Esophagus squamous epithelium (tissue), 5 donors: ENCODE measurements around the gene IBTK. TPM values are rescaled to one million over a fixed set of nuclear protein-coding genes. Genes with fewer than 3 reads are reported as not detected.
"Not testable (repeated sequence)": the region's sequence is repeated elsewhere in the genome, so short reads cannot be mapped to it uniquely, and the experiment has no call there.

ENCODE experiments used
- DNase-seq: peaks from one replicate; lab custom pipeline; 2025; lab: John Stamatoyannopoulos, UW
- H3K27ac ChIP-seq, 4 donors: fragments of 200-600 bp; sonication (generic); one replicate each; pipeline ENCODE4 v1.5.1; 2016 to 2019; ENCODE audit warnings: mild to moderate bottlenecking in 1 of 4
- H3K27me3 ChIP-seq, 4 donors: fragments of 200-600 bp; sonication (generic); 1 replicate in 3 of 4; 2 replicates in 1 of 4; pipeline versions ENCODE4 v1.5.1 to v1.6.0; 2017 to 2021; ENCODE audit warnings: antibody characterized with exemption in 1 of 4
- H3K36me3 ChIP-seq, 3 donors: fragments of 200-600 bp; sonication (generic); one replicate each; pipeline ENCODE4 v1.5.1; 2016 to 2019
- H3K4me1 ChIP-seq, 3 donors: fragments of 200-600 bp; sonication (generic); one replicate each; pipeline ENCODE4 v1.5.1; 2017 to 2019
- H3K4me3 ChIP-seq, 4 donors: fragments of 200-600 bp; sonication (generic); 1 replicate in 3 of 4; 2 replicates in 1 of 4; pipeline ENCODE4 v1.5.1; 2016 to 2019; ENCODE audit warnings: mild to moderate bottlenecking in 2 of 4, moderate library complexity in 1 of 4
- H3K9me3 ChIP-seq, 3 donors: fragments of 200-600 bp; sonication (generic); one replicate each; pipeline ENCODE4 v1.5.1; 2016 to 2019
- POLR2A ChIP-seq, 4 donors: fragments of 450-650 bp; IDR thresholded peaks; one replicate each; pipeline ENCODE4 v1.6.1; 2017; ENCODE audit warnings: antibody characterized with exemption in 4 of 4, mild to moderate bottlenecking in 4 of 4, moderate library complexity in 3 of 4
- WGBS, 2 donors: methylation state at CpG; one replicate each; pipeline ENCODE4 v1.1.5; 2018; 5-methylcytosine and 5-hydroxymethylcytosine counted together
- intact Hi-C: fragments of 100-400 bp; cut with DNase I; formaldehyde crosslinking; loops from one replicate; pipeline ENCODE4 v1.15.0; 2022
- small RNA-seq, 4 donors: library from RNA; depleted of rRNA; stranded (forward); fragments of <200 nt; gene quantifications; one replicate each; pipeline ENCODE3, GENCODE V24; 2016
- total RNA-seq, 4 donors: library from RNA; depleted of rRNA; stranded (reverse); fragments of >200 nt; gene quantifications; one replicate each; pipeline ENCODE4 v1.1.0, GENCODE V29; 2016
- TF ChIP-seq, protein P1 (sequence below), 6 experiments: fragments of 450-650 bp in 4 of 6; fragments of 200-600 bp in 2 of 6; sonication (generic) in 2 of 6; IDR thresholded peaks; one replicate each; pipeline ENCODE4 v1.5.1; 2016 to 2019; ENCODE audit warnings: antibody characterized with exemption in 6 of 6, mild to moderate bottlenecking in 4 of 6, moderate library complexity in 4 of 6
- donor health status: DM: yes; HTN: yes; CAD: no.

The IBTK gene
- total RNA-seq, 4 donors from 2014 or later = 15.0 to 33.5 (median 27.0) TPM

DNA sequence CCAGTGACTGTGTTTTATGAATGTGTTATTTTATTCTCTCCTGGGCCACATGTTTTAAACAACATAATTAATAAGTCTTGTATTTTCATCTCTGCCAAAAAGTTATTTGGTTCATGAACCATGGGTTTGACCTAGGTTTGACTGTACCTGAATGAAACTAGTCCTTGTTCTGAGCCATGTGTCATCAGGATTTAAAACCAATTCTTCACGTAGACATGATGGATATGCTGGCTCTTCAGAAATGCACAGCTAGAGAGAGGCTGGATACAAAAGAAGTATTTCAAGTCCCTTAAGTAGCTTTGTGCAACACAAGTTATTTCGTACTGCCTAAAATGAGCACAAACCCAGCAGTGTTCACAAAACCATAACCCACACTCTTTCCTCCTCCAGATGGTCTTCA lies 116.1 kb downstream of the IBTK start:
- no peak for DNase-seq

DNA sequence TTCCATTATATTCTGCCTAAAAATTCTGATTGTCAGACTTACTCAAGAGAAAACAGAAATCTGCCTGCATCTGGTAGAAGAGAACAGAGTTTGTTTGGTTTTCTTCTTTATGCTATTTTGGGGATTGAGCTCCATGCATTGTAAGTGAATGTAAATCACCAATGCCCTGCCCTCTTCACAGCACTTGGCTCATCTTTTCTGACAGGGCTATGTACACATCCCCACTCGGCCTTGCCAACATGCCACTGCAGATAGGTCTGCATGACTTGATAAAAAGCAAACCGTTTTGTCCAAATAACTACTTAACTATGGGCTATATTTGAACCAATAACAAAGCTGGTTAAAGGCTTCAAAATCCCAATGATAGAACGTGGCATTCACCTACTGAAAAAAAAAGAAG lies 117.7 kb downstream of the IBTK start:
- no peak for TF ChIP-seq POLR2A (IDR thresholded peaks at IDR 0.05)
- TF ChIP-seq, protein P1, sequence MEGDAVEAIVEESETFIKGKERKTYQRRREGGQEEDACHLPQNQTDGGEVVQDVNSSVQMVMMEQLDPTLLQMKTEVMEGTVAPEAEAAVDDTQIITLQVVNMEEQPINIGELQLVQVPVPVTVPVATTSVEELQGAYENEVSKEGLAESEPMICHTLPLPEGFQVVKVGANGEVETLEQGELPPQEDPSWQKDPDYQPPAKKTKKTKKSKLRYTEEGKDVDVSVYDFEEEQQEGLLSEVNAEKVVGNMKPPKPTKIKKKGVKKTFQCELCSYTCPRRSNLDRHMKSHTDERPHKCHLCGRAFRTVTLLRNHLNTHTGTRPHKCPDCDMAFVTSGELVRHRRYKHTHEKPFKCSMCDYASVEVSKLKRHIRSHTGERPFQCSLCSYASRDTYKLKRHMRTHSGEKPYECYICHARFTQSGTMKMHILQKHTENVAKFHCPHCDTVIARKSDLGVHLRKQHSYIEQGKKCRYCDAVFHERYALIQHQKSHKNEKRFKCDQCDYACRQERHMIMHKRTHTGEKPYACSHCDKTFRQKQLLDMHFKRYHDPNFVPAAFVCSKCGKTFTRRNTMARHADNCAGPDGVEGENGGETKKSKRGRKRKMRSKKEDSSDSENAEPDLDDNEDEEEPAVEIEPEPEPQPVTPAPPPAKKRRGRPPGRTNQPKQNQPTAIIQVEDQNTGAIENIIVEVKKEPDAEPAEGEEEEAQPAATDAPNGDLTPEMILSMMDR (IDR thresholded peaks at IDR 0.05) = no peak
- Histone ChIP-seq H3K4me3 (no peak overlapping the region), H3K27ac (peak overlapping the region in 2 of 4 donors; percentile 70 to 75), H3K27me3 (no peaks in the 10 kb centered on the region), H3K9me3 (no peaks in the 10 kb centered on the region), H3K4me1 (peaks cover 0 to 33% (median 0%) of the 10 kb centered on the region in 3 donors), H3K36me3 (no peaks in the 10 kb centered on the region)
- no peak for DNase-seq
- 17 to 39% methylated on average over 3 of the region's 3 CpGs for WGBS, 2 donors
- intact Hi-C loops = no loop called here

More for the DNA sequence above, 116.1 kb downstream of the IBTK start:
- Histone ChIP-seq H3K27ac (peak overlapping the region in 3 of 4 donors; percentile 9 to 75 (median 70)), H3K4me1 (peaks cover 0 to 33% (median 0%) of the 10 kb centered on the region in 3 donors), H3K27me3 (no peaks in the 10 kb centered on the region), H3K36me3 (no peaks in the 10 kb centered on the region), H3K9me3 (no peaks in the 10 kb centered on the region), H3K4me3 (no peak overlapping the region)
- TF ChIP-seq, protein P1 (IDR thresholded peaks at IDR 0.05) = no peak
- TF ChIP-seq POLR2A (IDR thresholded peaks at IDR 0.05) = no peak
- WGBS, 2 donors = 44 to 59% methylated on average over 2 of the region's 2 CpGs
- intact Hi-C loops = no loop called here

DNA sequence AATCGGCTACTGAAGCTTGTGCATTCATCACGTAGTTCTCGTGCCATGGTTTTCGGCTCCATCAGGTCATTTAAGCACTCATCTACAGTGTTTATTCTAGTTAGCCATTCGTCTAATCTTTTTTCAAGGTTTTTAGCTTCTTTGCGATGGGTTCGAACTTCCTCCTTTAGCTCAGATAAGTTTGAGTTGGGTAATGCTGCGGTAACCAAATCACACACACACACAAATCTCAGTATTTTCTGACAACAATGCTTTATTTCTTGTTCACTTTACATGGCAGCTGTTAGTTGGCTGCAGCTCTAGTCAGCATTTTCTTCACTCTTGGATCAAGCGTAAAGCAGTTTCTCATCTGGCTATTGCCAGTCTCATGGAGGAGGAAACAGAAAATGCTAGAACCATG lies 118.6 kb downstream of the IBTK start:
- H3K4me1 ChIP-seq = peaks cover 0 to 34% (median 0%) of the 10 kb centered on the region in 3 donors
- H3K4me3 ChIP-seq, intact Hi-C loops, H3K36me3 ChIP-seq, H3K9me3 ChIP-seq, DNase-seq, H3K27me3 ChIP-seq: not testable (repeated sequence)
- peak overlapping the region in 1 of 4 donors; percentile 35 for H3K27ac ChIP-seq
- WGBS, 2 donors = 89 to 95% methylated on average over 9 of the region's 9 CpGs

DNA sequence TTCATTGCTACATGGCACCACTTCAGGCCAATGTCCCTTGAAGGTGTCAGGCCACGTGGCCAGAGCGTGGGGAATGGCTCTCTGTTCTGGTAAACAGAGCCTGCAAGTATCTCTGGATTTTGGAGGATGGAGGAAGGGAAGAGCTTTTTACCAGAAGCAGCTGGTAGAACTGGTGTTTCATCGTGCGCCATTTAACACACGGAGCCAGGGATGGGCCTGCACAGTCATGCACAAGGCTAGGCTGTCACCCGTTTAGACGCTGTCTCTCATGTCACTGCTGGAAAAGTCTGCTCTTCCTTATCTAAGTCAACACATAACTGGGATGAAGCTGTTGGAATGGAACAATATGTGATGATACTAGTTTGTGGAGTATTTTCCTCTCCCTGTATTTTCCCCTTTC lies 123.9 kb downstream of the IBTK start:
- H3K36me3 ChIP-seq = no peaks in the 10 kb centered on the region
- intact Hi-C loops = no loop called here
- 59 to 69% methylated on average over 7 of the region's 7 CpGs for WGBS, 2 donors
- peak overlapping the region in 1 of 4 donors; percentile 37 for H3K27ac ChIP-seq
- DNase-seq = no peak
- peaks cover 0 to 12% (median 0%) of the 10 kb centered on the region in 3 donors for H3K4me1 ChIP-seq
- H3K4me3 ChIP-seq = no peak overlapping the region
- H3K9me3 ChIP-seq = no peaks in the 10 kb centered on the region
- no peaks in the 10 kb centered on the region for H3K27me3 ChIP-seq
- TF ChIP-seq POLR2A (IDR thresholded peaks at IDR 0.05) = no peak
- TF ChIP-seq, protein P1 (IDR thresholded peaks at IDR 0.05) = no peak

Small RNAs within 50 kb of the gene (small RNA-seq; reads per million reads assigned to genes)
- gene RNU6-130P = 0 reads per million in 4 donors

Other genes with a start within 250 kb of the IBTK start
- 10 to 100 TPM; 18.2 to 41.9 (median 31.5) TPM for gene TPBG, start 116.1 kb upstream of the IBTK start, total RNA-seq